Stimulated activated CD8-positive, alpha-beta memory T cell treated with anti-CD3 and anti-CD28 coated beads, Interleukin-12 subunit alpha, Interleukin-12 subunit beta, amount 100 ng/mL, for 24 hours (primary cell): ENCODE measurements around the gene SMLR1.
A peak's percentile ranks its signal among the peaks of the same experiment; 100 is the strongest.

ENCODE experiments used
- DNase-seq: peaks from one replicate; pipeline ENCODE4 v3.0.0-alpha.2; 2020; ENCODE audit errors: extremely low read depth

The SMLR1 gene

GRCh38 chr6:130851026-130851425, 23.8 kb downstream of the SMLR1 start:
- no peak for DNase-seq

GRCh38 chr6:130852844-130853554, 25.8 kb downstream of the SMLR1 start:
- DNase-seq = no peak

- DNase-seq = no peak
Measured at GRCh38 chr6:130853555-130854183, 26.5 kb downstream of the SMLR1 start.

- DNase-seq = no peak
Measured at GRCh38 chr6:130858054-130858453, 30.8 kb downstream of the SMLR1 start.

- no peak for DNase-seq
Measured at GRCh38 chr6:130858498-130859160, 31.4 kb downstream of the SMLR1 start.

GRCh38 chr6:130859161-130859867, 32.1 kb downstream of the SMLR1 start:
- no peak for DNase-seq

GRCh38 chr6:130862370-130862769, 35.2 kb downstream of the SMLR1 start:
- DNase-seq = no peak

- DNase-seq = no peak
Measured at GRCh38 chr6:130863415-130864230, 36.4 kb downstream of the SMLR1 start.

- no peak for DNase-seq
Measured at GRCh38 chr6:130864344-130864743, 37.1 kb downstream of the SMLR1 start.

GRCh38 chr6:130865793-130866192, 38.6 kb downstream of the SMLR1 start:
- DNase-seq = no peak

- no peak for DNase-seq
Measured at GRCh38 chr6:130869681-130870080, 42.5 kb downstream of the SMLR1 start.

GRCh38 chr6:130870179-130870880, 43.1 kb downstream of the SMLR1 start:
- no peak for DNase-seq

GRCh38 chr6:130872250-130873095, 45.3 kb downstream of the SMLR1 start:
- DNase-seq = peak; percentile 27

GRCh38 chr6:130873746-130874145, 46.5 kb downstream of the SMLR1 start:
- no peak for DNase-seq

- DNase-seq = no peak
Measured at GRCh38 chr6:130879826-130880225, 52.6 kb downstream of the SMLR1 start.

GRCh38 chr6:130882370-130882769, 55.2 kb downstream of the SMLR1 start:
- DNase-seq = no peak

GRCh38 chr6:130885392-130886192, 58.4 kb downstream of the SMLR1 start:
- peak; percentile 9 for DNase-seq
